ENCODE measurements around the gene IFT22. TPM values are rescaled to one million over a fixed set of nuclear protein-coding genes. Genes with fewer than 3 reads are reported as not detected.
A peak's percentile ranks its signal among the peaks of the same experiment; 100 is the strongest.

The IFT22 gene
- total RNA-seq, 1 experiment from 2014 or later, result 21.3 TPM

GRCh38 chr7:101332026-101332425 lies 10.4 kb upstream of the IFT22 start:
- 0 out of 7 replicates have a peak overlapping the region, but pooled peaks of 1 of the 3 experiments have one; percentile 28 for H3K27ac Mint-ChIP-seq
- Histone ChIP-seq H3K56ac (ENCODE audit: insufficient read length, low read depth, low read length) (no peak overlapping the region), H2AFZ (ENCODE audit: low read length) (no peak overlapping the region), H4K5ac (ENCODE audit: insufficient read length, low read depth, low read length) (no peak overlapping the region), H2BK20ac (ENCODE audit: low read depth, low read length, poor library complexity, severe bottlenecking) (no peak overlapping the region), H3K14ac (ENCODE audit: insufficient read depth, low read length) (no peak overlapping the region), H4K91ac (ENCODE audit: insufficient read length, low read depth, low read length) (no peak overlapping the region), H2BK120ac (ENCODE audit: low read depth, low read length, poor library complexity, severe bottlenecking) (no peak overlapping the region), H2AK5ac (ENCODE audit: insufficient read length, low read length) (no peak overlapping the region), H3K18ac (ENCODE audit: insufficient read length, low read depth, low read length) (no peak overlapping the region), H4K20me1 (ENCODE audit: control insufficient read depth, insufficient read depth, insufficient read length) (no peaks in the 10 kb centered on the region), H2BK5ac (ENCODE audit: insufficient read length, low read length) (no peak overlapping the region), H3T11ph (ENCODE audit: low read length) (no peak overlapping the region), H3K4ac (ENCODE audit: low read depth, low read length) (no peak overlapping the region), H3K9me3 (ENCODE audit: control insufficient read depth, low read depth, low read length) (no peaks in the 10 kb centered on the region), H2BK15ac (ENCODE audit: low read depth, low read length) (no peak overlapping the region), H3K27ac (ENCODE audit: insufficient read length, low read depth, low read length) (no peak overlapping the region), H3K79me1 (ENCODE audit: insufficient read depth, low read depth, low read length, poor library complexity, severe bottlenecking) (no peaks in the 10 kb centered on the region), H3K23me2 (ENCODE audit: insufficient read length, low read depth, low read length, poor library complexity, severe bottlenecking) (no peaks in the 10 kb centered on the region), H3K4me1 (ENCODE audit: insufficient read depth, low read length) (no peaks in the 10 kb centered on the region), H4K8ac (replicated peaks; ENCODE audit: insufficient read length, low read depth, low read length) (no peak overlapping the region), H3K27me3 (ENCODE audit: insufficient read depth, low read length) (no peaks in the 10 kb centered on the region), H2BK12ac (ENCODE audit: insufficient read length, low read depth, low read length) (no peak overlapping the region), H3K9ac (ENCODE audit: extremely low read depth, insufficient read length, low read length) (no peak overlapping the region), H3K4me2 (ENCODE audit: insufficient read depth, insufficient read length, low read length) (no peak overlapping the region), H3K23ac (ENCODE audit: insufficient read length, low read depth, low read length) (no peak overlapping the region), H3K79me2 (ENCODE audit: insufficient read depth, low read length) (no peaks in the 10 kb centered on the region)
- H3K36me3 Mint-ChIP-seq (ENCODE audit: insufficient read depth in 1 of 3, low read depth in 3 of 3), result no peaks in the 10 kb centered on the region
- no CpG with 5 or more reads among the region's 8 CpGs for WGBS (ENCODE audit: extremely low coverage, insufficient read length, low lambda C conversion rate)
- no peak for TF ChIP-seq CTCF (conservative IDR thresholded peaks at IDR 0.05)
- no peak for DNase-seq
- H3K9me3 Mint-ChIP-seq, result no peaks in the 10 kb centered on the region
- H3K27me3 Mint-ChIP-seq (ENCODE audit: low read depth), result no peaks in the 10 kb centered on the region
- H3K4me3 Mint-ChIP-seq, result no peak overlapping the region
- peaks cover 3 to 4% of the 10 kb centered on the region in 2 experiments; a peak in 2 of 4 replicates for H3K4me1 Mint-ChIP-seq

All from H9 (cell line).